Measurements from ENCODE around the gene LIME1. TPM values are rescaled to one million over a fixed set of nuclear protein-coding genes. Genes with fewer than 3 reads are reported as not detected.

The LIME1 gene
- total RNA-seq, 6 experiments from 2014 or later: 37.0 to 118 (median 65.5) TPM

GRCh38 chr20:63754008-63754407, 17.5 kb downstream of the LIME1 start:
- H3K4me3 ChIP-seq: no peak overlapping the region
- 74% methylated on average over 3 of the region's 16 CpGs for WGBS (ENCODE audit: insufficient coverage, low coverage, low lambda C conversion rate, missing lambda C conversion rate)
- no peaks in the 10 kb centered on the region for H3K9me3 ChIP-seq
- no peaks in the 10 kb centered on the region for H3K4me1 ChIP-seq
- H3K27ac ChIP-seq: no peak overlapping the region
- TF ChIP-seq CTCF (IDR thresholded peaks at IDR 0.05) (no peak), POLR2A (IDR thresholded peaks at IDR 0.05) (no peak)
- intact Hi-C loops (cut with DNase I): no loop called here
- DNase-seq (no peak), ATAC-seq (peak in 1 of 4 donors; percentile 13)
- no peaks in the 10 kb centered on the region for H3K27me3 ChIP-seq
- H3K36me3 ChIP-seq: no peaks in the 10 kb centered on the region

- no peak overlapping the region for H3K4me3 ChIP-seq
- H3K4me1 ChIP-seq: no peaks in the 10 kb centered on the region
- H3K27ac ChIP-seq: no peak overlapping the region
- no peaks in the 10 kb centered on the region for H3K9me3 ChIP-seq
- WGBS (ENCODE audit: insufficient coverage, low coverage, low lambda C conversion rate, missing lambda C conversion rate): 70% methylated on average over 10 of the region's 18 CpGs
- no peak for TF ChIP-seq POLR2A (IDR thresholded peaks at IDR 0.05)
- TF ChIP-seq CTCF (IDR thresholded peaks at IDR 0.05): no peak
- H3K36me3 ChIP-seq: no peaks in the 10 kb centered on the region
- no peaks in the 10 kb centered on the region for H3K27me3 ChIP-seq
- DNase-seq: no peak
- intact Hi-C loops (cut with DNase I): no loop called here
- no peak for ATAC-seq
Measured at GRCh38 chr20:63755933-63756647, 19.6 kb downstream of the LIME1 start.

GRCh38 chr20:63756648-63756991, 20.2 kb downstream of the LIME1 start:
- H3K4me1 ChIP-seq: no peaks in the 10 kb centered on the region
- no peak for DNase-seq
- H3K36me3 ChIP-seq: no peaks in the 10 kb centered on the region
- H3K4me3 ChIP-seq: no peak overlapping the region
- no peak overlapping the region for H3K27ac ChIP-seq
- no peak for ATAC-seq
- H3K9me3 ChIP-seq: no peaks in the 10 kb centered on the region
- TF ChIP-seq CTCF (IDR thresholded peaks at IDR 0.05) (no peak), POLR2A (IDR thresholded peaks at IDR 0.05) (no peak)
- WGBS (ENCODE audit: insufficient coverage, low coverage, low lambda C conversion rate, missing lambda C conversion rate): 52% methylated on average over 7 of the region's 8 CpGs
- intact Hi-C loops (cut with DNase I): no loop called here
- no peaks in the 10 kb centered on the region for H3K27me3 ChIP-seq

- WGBS (ENCODE audit: insufficient coverage, low coverage, low lambda C conversion rate, missing lambda C conversion rate): 89% methylated on average over 7 of the region's 7 CpGs
- Histone ChIP-seq H3K27me3 (no peaks in the 10 kb centered on the region), H3K4me1 (no peaks in the 10 kb centered on the region), H3K27ac (no peak overlapping the region), H3K9me3 (no peaks in the 10 kb centered on the region), H3K4me3 (no peak overlapping the region), H3K36me3 (no peaks in the 10 kb centered on the region)
- TF ChIP-seq POLR2A (IDR thresholded peaks at IDR 0.05): no peak
- TF ChIP-seq CTCF (IDR thresholded peaks at IDR 0.05): no peak
- intact Hi-C loops (cut with DNase I): no loop called here
- DNase-seq (no peak), ATAC-seq (no peak)
Measured at GRCh38 chr20:63758152-63758551, 21.7 kb downstream of the LIME1 start.
